DMS53 treated with DMSO at 0.1 percent for 48 hours (cell line): ENCODE results near the gene JOSD2.
"Not testable (repeated sequence)": the region's sequence is repeated elsewhere in the genome, so short reads cannot be mapped to it uniquely, and the experiment has no call there.

Experiments
- DNase-seq: peaks from one replicate; lab custom pipeline; 2025; ENCODE audit not compliant: unreplicated experiment; lab: John Stamatoyannopoulos, UW

The JOSD2 gene

DNA sequence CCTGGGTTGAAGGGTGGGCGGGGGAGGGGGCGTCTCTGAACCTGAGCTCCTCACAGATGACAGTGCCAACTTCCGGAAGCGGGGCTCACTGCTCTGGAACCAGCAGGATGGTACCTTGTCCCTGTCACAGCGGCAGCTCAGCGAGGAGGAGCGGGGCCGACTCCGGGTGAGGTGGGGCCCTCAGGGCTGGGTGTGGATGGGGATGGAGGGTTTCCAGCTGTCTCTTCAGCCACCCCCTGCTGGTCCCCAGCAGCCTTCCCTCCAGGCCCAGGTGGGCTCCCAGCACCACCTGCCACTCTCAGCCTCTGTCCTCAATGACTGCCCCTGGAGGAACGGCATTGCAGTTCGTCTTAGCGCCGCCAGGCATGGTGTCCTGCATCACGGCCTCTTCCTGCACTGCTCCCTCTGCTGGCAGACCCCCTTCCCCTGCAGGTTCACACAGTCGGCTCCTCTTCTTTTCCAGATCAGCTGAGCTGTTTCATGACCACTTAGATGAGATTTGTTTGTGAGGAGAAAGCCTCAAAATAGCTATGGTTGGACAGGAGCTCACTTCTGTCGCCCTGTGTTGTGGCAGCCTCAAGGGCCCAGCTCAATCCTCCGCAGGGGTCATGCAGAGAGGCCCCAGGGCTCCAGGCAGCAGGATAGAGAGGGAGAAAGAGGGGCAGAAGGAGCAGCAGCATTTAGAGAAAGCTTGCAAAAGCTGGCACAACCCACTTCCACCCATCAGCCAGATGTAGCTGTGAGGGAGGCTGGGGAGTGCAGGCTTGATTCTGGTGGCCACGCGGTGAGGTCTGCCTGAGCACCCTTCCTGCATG, 31.9 kb downstream of the JOSD2 start:
- no peak for DNase-seq

DNA sequence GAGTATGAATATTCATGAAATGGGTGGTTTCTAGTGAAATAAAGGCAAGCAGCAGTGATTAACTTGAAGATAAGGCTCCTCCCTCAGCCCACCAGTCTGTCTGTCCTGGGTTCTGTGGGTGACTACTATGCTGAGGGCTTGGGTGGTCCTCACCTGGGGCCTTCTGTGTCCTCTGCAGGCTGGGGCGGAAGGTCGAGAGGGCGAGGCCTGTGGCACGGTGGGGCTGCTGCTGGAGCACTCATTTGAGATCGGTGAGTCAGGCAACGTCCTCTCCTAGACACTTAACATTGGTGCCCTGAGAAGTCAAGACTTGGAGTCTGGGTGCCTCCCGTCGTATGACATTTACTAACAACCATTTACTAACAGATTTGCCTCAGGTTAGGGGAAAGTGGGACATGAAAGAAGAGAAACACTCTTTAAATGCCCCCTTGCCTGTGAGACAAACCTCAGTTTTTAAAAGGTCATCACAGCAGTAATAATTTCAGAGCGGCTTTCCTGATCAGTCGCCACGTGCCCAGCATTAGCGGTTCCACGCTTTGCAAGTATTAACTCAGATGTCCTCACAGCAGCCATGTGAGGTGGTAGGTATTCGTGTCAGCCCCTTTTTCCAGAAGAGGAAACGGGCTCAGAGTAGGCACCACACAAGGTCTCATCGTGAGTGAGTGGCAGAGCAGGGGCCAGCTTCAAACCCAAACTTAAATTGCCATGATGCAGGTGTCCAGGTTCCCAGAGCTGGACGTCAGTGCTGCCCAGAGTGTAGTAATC, 33.1 kb downstream of the JOSD2 start:
- no peak for DNase-seq

DNA sequence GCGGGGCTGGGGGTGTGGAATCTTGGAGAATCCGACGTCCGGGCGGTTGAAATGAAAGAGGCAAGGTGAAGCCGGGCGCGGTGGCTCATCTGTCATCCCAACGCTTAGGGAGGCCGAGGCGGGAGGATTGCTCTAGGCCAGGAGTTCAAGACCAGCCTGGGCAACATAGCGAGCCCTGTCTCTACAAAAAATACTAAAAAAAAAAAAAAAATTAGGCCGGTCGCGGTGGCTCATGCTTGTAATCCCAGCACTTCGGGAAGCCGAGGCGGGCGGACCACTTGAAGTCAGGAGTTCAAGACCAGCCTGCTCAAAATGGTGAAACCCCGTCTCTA, 34.1 kb downstream of the JOSD2 start:
- DNase-seq: no peak

DNA sequence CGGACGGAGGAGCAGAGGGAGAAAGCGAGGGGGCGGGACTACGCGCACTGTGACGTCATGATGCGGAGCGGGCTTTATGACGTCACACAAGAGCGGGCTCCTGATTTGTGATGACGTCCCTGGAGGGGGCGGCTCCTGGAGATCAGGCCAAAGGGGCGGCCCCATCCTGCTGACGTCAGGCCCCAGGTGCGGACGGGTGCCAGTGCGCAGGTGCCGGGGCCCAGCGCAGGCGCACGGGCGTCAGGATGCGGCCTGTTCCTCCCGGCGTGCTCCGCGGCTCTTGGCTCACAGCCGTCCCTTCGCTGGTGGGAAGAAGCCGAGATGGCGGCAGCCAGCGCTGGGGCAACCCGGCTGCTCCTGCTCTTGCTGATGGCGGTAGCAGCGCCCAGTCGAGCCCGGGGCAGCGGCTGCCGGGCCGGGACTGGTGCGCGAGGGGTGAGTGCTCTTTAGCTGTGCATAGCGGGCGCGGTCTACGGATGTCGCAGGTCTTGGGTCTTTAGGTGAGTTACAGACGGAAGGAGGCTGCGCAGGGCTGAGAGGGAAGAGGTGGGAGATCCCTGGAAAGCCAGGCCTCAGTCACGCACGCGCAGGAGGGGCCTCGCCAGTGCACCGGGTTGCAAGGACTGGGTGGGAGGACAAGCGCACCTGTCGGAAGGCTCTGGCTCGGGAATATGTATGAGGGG, 34.6 kb downstream of the JOSD2 start, which contains the start of the genes EMC10 and GARIN5A:
EMC10 (plus strand) TSS at position 284 of the 683 bp plus-strand sequence; CDS start at position 322, 38 bp downstream.
GARIN5A (minus strand) TSS at position 625 of the 683 bp plus-strand sequence; CDS start at position 165, 460 bp downstream.
- peak; percentile 58 for DNase-seq

DNA sequence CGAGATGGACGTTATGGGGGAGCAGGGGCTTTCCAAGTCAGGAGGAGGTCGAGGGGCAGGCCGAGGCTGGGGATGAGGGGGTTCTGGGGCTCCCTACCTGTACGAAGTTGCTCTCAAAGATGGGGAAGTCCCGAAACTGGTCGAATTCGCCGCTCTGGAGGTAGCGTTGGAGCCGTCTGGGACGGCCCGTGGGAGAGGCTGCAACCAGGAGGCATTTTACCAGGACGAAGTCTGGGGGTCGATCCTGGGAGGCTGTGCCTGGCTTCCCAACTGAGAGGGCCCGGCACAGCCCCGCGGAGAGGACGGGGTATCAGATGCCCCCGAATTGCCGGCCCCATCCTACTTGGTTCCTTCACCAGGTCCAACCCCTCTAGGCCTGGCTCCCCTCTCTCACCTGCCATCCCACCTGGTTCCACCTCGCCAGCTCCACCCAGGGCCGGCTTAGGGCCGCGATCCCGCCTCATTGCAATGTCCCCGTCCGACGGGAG, 35.2 kb downstream of the JOSD2 start:
- DNase-seq: no peak

DNA sequence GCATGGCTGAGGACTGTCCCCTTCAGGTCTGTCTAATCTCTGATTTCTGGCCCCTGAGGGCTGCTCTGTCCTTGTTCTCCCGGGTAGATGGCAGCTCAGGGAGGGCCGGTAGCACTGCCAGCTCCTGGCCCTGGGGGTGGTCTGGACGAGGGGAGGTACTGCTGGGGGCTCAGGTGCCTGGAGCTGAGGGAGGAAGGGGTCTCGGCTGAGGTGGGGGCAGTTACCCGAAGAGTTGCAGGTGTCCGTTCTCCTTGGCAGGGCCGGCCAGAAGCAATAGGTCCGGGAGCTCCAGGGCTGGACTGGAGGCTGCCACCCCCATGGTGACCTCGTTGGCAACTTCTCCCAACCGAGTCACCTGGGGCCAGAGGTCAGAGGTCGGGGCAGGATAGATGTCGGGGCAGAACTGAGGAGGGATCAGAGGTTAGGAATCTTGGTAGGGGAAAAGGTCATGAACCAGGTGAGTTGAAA, 35.9 kb downstream of the JOSD2 start:
- DNase-seq: no peak

DNA sequence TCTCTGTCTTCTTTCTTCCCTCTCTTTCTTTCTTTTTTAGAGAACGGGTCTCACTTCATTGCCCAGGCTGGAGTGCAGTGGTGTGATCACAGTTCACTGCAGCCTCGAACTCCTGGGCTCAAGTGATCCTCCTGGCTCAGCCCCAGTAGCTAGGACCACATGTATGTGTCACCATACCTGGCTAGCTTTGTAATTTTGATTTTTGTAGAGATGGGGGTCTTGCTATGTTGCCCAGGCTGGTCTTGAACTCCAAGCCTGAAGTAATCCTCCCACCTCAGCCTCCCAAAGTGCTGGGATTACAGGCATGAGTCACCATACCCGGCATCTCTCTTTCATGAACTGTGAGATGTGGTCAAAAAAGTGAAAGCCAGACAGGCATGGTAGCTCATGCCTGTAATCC, 37.7 kb downstream of the JOSD2 start:
- not testable (repeated sequence) for DNase-seq

DNA sequence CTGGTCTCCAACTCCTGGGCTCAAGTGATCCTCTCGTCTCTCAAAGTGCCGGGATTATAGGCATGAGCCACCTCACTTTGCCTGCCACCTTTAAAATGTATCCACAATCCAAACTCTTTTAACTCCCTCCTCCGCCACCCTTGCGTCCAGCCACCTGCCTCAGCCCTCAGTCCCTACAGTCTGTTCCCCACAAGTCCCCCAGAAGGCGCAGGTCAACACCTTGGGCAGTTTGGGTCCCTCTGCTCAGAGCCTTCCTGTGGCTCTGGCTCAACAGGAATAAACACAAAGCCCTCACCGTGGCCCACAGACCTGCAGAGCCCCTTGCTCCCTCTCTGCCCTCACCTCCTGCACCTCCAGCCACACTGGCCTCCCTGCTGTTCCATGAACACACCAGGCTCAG, 42.2 kb downstream of the JOSD2 start:
- DNase-seq: no peak

DNA sequence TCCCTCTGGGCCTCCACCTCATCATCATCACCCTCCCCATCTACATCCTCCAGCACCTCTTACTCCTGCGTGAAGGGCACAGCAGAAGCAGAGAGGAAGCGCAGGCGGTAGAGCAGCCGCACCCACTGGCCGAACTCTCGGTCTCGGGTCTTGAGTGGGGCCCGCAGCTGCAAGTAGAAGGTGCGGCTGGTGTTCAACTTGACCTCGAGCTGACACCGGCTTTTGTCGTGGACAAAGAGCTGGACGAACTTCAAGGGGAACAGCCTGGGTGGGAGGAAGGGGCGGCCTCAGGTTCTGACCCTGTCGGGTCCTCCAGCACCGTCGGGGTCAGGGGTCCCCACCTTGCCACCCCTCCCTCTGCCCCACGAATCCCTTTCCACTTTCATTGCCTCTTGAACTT, 43.4 kb downstream of the JOSD2 start:
- no peak for DNase-seq

DNA sequence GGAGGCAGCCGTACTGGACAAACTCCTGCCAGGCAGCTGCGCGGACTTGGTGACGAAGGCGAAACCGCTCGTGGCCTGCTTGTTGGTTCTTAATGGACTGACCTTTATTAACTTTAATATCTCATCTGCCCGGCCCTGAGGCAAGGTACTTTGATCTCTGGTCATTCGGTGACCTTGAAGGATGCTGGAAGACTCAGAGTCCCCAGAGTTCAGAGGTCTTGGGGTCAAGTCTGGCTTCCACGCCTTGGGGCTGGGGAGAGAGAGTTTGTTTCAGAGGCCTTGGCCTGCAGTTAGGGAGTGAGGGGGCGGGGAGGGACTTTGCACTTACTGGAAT, 44.3 kb downstream of the JOSD2 start:
- no peak for DNase-seq

DNA sequence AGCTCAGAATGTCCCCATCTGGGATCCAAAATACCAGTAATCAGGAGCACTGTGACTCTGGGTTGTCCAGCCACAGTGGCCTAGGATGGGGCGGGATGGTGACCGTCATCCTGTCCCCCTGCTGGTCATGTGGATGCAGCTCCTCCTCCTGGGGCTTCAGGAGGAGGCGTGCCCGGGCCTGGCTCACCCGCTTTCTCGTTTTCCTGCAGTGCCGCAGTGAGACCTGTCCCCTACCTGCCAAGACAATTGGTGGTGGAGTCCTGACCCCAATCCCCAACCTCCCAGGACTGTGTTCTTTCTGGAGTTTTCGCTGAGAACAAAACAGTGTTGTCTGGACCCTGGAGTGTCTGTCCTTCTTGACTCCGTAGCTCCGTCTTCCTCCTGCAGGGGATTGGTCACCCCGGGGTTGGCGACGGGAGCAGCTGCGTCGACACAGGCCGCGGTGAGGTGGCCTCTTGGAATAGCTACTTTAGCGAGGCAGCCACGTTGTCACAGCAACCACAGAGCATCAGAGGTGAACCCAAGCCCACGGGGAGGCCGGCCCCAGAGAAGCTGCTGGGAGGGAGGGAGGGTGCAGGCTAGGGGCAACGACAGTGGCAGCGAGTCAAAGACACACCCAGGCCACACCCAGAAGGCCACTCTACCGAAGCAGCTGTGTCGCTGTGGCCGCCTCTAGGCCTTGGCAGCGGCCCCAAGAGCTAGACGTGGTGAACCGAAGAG, 44.8 kb downstream of the JOSD2 start:
- DNase-seq: no peak

DNA sequence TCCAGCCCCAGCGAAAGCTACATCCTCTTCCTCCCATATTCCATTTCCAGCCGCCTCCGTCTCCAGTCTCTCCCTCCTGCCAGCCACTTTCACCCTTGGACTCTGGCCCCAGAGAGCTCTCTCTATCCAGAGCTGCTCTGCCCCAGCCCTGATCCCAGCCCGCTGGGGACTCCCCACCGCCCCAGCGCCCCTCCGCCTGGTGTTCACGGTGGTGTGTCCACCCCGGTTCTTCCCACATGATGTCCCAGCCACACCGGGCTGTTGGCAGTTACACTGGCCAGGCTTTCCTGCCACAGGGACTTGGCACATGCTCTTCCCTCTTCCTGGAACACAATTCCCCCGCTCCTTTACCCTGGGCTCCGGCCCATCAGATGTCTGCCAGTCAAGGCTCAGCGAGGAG, 46.0 kb downstream of the JOSD2 start:
- no peak for DNase-seq

DNA sequence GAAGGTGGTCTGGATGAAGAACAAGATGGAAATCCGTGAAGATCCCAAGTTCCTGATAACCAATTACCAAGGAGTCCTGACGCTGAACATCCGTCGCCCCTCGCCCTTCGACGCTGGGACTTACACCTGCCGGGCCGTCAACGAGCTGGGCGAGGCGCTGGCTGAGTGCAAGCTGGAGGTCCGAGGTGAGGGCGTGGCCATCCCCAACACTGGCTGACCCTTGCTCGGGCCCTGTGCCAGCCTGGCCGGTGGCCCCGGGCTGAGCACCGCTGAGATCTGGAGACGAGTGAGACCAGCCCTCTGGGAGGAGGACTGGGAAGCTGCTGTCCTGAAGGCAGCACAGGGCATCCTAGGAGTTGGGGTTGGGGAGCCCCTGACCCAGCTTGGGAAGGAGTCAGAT, 46.6 kb downstream of the JOSD2 start:
- no peak for DNase-seq

DNA sequence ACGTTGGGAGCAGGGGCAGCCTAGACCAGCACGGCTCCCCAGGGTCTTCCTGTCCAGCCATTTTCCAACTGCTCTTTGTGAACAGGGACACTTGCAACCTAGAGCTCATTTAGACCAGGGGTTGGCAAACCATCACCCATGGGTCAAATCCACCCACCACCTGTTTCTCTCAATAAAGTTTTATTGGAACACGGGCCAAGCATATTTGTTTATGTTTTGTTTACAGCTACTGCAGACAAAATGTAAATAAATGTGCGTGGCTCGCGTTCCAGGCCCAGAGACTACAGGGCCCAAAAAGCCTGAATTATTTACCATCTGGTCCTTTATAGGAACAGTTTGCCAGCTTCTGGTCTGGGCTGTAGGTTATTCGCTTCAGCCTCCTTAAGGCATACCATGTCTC, 48.0 kb downstream of the JOSD2 start:
- DNase-seq: no peak

DNA sequence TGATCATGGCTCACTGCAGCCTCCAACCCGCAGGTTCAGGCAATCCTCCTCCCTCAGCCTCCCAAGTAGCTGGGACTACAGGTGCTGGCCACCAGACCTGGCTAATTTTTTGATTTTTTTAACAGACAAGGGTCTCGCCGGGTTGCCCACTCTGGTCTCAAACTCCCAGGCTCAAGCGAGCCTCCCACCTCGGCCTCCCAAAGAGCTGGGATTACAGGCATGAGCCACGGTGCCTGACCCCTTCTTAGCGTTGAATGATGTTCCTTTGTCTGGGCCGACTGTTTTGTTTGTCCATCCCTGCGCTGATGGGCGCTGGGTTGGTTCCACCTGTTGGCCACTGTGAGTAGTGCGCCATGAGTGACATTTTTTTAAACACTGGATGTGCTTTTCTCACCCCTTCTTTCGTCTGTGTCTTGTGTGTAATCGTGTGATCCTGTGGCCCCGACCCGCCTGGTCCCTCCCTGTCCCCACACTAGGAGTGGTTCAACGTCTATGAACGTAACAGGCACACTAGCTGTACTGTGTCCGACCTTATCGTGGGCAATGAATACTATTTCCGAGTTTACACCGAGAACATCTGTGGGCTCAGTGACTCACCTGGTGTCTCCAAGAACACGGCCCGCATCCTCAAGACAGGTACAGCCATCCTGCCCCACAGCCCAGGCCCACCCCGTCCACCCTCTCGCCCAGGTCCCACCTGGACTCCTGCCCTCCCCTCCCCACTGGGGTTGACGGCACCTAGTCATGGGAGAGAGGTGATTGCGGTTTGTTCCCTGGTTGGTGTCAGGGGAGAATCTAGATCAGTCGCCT, 49.7 kb downstream of the JOSD2 start:
- peak; percentile 58 for DNase-seq

DNA sequence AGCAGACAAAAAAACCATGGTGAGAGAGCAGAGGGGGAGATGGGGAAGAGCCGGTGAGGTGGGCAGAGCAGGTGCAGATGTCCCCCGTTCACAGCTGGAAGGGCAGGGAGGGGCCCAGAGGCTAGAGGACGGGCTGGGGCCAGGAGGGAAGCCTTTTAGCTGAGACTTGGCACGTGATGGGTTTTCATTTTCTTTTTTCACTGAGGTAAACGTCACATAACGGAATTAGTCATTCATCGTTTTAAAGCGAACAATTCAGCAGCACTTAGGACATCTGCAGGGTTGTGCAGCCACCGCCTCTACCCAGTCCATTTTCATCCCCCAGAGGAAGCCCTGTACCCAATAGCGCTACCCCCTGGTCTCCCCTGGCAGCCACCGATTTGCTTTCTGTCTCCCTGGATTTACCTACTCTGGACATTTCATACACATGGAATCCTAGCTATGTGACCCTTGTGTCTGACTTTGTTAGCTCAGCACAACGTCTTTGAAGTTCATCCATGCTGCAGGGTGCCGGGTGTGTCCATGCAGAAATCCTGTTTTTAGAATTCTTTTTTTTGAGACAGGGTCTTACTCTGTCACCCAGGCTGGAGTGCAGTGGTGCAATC, 50.7 kb downstream of the JOSD2 start:
- DNase-seq: no peak

DNA sequence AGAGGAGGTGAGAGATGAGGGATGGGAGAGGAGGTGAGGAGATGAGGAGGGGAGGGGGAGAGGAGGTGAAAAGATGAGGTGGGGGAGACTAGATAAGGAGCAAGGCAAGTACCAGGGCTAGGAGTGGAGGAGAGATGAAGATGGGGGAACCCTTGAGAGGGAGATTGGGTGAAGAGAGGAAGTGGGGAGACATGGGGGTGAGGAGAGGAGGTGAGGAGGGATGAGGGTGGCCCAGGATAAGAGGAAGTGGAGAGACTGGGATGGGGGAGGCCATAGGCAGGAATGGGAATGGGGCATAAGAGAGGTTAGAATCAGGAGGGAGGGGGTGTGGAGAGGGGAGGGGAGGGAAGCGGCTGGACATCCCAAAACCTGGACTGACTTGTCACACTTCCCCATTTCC, 51.4 kb downstream of the JOSD2 start:
- no peak for DNase-seq

DNA sequence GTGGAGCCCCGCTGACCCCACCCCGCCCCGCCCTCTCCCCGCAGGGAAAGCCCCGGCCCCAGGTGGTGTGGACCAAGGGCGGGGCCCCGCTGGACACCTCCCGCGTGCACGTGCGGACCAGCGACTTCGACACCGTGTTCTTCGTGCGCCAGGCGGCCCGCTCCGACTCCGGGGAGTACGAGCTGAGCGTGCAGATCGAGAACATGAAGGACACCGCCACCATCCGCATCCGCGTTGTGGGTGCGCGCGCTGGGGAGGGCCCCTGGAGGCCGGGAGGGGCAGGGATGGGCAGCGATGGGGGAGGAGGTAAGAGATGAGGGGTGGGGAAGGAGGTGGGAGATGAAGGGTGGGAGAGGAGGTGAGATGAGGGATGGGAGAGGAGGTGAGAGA, 51.9 kb downstream of the JOSD2 start:
- no peak for DNase-seq

DNA sequence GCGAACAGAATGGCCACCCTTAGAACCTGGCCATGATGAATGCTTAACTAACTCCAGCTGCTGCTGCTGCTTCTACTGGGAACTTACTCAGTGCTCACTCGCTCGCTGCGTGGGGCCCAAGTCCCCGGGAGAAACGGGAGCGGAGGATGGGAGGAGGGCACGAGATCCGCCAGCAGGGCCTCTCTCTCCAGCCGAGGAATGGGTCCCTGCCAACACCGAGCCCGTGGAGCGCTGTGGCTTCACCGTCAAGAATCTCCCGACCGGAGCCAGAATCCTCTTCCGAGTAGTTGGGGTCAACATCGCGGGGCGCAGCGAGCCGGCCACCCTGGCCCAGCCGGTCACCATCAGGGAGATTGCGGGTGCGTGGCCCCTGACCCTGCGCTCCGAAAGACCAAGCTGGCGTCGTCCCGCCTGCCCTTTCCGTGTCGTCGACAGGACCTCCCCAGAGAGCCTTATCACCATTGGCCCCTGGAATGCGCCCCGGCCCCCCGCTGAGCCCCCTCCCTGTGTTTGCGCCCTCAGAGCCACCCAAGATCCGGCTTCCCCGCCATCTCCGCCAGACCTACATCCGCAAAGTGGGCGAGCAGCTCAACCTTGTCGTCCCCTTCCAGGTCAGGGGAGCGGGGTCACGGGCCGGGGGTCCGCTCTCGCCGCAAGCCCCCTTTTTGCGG, 52.5 kb downstream of the JOSD2 start:
- no peak for DNase-seq
